HepG2 (cell line): ENCODE measurements around the gene SLC16A11. TPM values are rescaled to one million over a fixed set of nuclear protein-coding genes. Genes with fewer than 3 reads are reported as not detected.
A peak's percentile ranks its signal among the peaks of the same experiment; 100 is the strongest.

Experiments
- EHMT2 ChIP-seq: fragments of 200-600 bp; sonication (generic); IDR thresholded peaks from 2 replicates; pipeline ENCODE4 v1.7.0; 2017; ENCODE audit warnings: antibody characterized with exemption, low read depth, low read length, borderline replicate concordance
- HINFP ChIP-seq: sonication (generic); formaldehyde crosslinking; IDR thresholded peaks from 2 replicates; pipeline ENCODE4 v1.4.0; 2020; ENCODE audit warnings: low read depth, mild to moderate bottlenecking, missing genetic modification reagents
- MIER3 ChIP-seq: IDR thresholded peaks from 2 replicates; pipeline ENCODE4 v1.6.1; 2016; ENCODE audit warnings: missing compliant biosample characterization, borderline replicate concordance
- NKX3-1 ChIP-seq: sonication (generic); formaldehyde crosslinking; IDR thresholded peaks from 2 replicates; pipeline ENCODE4 v1.5.0; 2020; ENCODE audit warnings: missing genetic modification reagents
- PHF5A ChIP-seq: IDR thresholded peaks from one replicate; pipeline ENCODE4 v1.6.1; 2018; ENCODE audit warnings: low read depth, missing genetic modification reagents; ENCODE audit not compliant: unreplicated experiment
- SMAD1 ChIP-seq: sonication (generic); formaldehyde crosslinking; IDR thresholded peaks from 2 replicates; pipeline ENCODE4 v1.4.0; 2020; ENCODE audit warnings: missing genetic modification reagents, low read depth, mild to moderate bottlenecking, borderline replicate concordance
- SNAPC5 ChIP-seq: sonication (generic); formaldehyde crosslinking; IDR thresholded peaks from 2 replicates; pipeline ENCODE4 v1.8.1; 2023; ENCODE audit warnings: mild to moderate bottlenecking, missing genetic modification reagents, borderline replicate concordance
- SRSF9 ChIP-seq: fragments of 200-400 bp; formaldehyde crosslinking; IDR thresholded peaks from 2 replicates; pipeline ENCODE4 v1.6.1; 2018; ENCODE audit warnings: borderline replicate concordance, mild to moderate bottlenecking, low read depth, low read length; ENCODE audit not compliant: insufficient read depth, poor library complexity, severe bottlenecking
- TFDP1 ChIP-seq: IDR thresholded peaks from 2 replicates; pipeline ENCODE4 v1.6.1; 2016; ENCODE audit warnings: missing compliant biosample characterization, missing genetic modification reagents, borderline replicate concordance
- ZBTB4 ChIP-seq: sonication (generic); formaldehyde crosslinking; IDR thresholded peaks from 2 replicates; pipeline ENCODE4 v1.4.0; 2020; ENCODE audit warnings: missing genetic modification reagents, mild to moderate bottlenecking, borderline replicate concordance
- ZKSCAN5 ChIP-seq: sonication (generic); formaldehyde crosslinking; IDR thresholded peaks from 2 replicates; pipeline ENCODE4 v1.5.1; 2020; ENCODE audit warnings: mild to moderate bottlenecking, missing genetic modification reagents
- ZNF121 ChIP-seq: sonication (generic); formaldehyde crosslinking; IDR thresholded peaks from 2 replicates; pipeline ENCODE4 v1.5.0; 2020; ENCODE audit warnings: mild to moderate bottlenecking, missing genetic modification reagents
- ZNF207 ChIP-seq: fragments of 450-650 bp; IDR thresholded peaks from 2 replicates; pipeline ENCODE4 v1.6.1; 2016; ENCODE audit warnings: antibody characterized with exemption, borderline replicate concordance
- ZNF232 ChIP-seq: sonication (generic); formaldehyde crosslinking; IDR thresholded peaks from 2 replicates; pipeline ENCODE4 v1.4.0; 2020; ENCODE audit warnings: missing genetic modification reagents, borderline replicate concordance
- ZNF337 ChIP-seq: sonication (generic); formaldehyde crosslinking; IDR thresholded peaks from 2 replicates; pipeline ENCODE4 v1.5.1; 2020; ENCODE audit warnings: missing genetic modification reagents, low read depth, mild to moderate bottlenecking, borderline replicate concordance
- ZNF567 ChIP-seq: sonication (generic); formaldehyde crosslinking; IDR thresholded peaks from 2 replicates; pipeline ENCODE4 v1.8.1; 2023; ENCODE audit warnings: mild to moderate bottlenecking, missing genetic modification reagents, borderline replicate concordance
- ZNF574 ChIP-seq: sonication (generic); formaldehyde crosslinking; IDR thresholded peaks from 2 replicates; pipeline ENCODE4 v1.4.0; 2020; ENCODE audit warnings: missing genetic modification reagents
- ZNF605 ChIP-seq: sonication (generic); formaldehyde crosslinking; IDR thresholded peaks from 2 replicates; pipeline ENCODE4 v1.8.0; 2022; ENCODE audit warnings: mild to moderate bottlenecking, missing genetic modification reagents
- ZNF615 ChIP-seq: sonication (generic); formaldehyde crosslinking; IDR thresholded peaks from 2 replicates; pipeline ENCODE4 v1.5.0; 2020; ENCODE audit warnings: mild to moderate bottlenecking, missing genetic modification reagents, borderline replicate concordance
- polyA plus RNA-seq, 8 experiments: library from polyadenylated mRNA; depleted of rRNA in 3 of 8; stranded (reverse) in 7 of 8; unstranded in 1 of 8; fragments of >200 nt; fragmentation: Illumina TruSeq in 4 of 8; extraction: Trizol in 4 of 8; gene quantifications; 2 replicates each; pipeline versions ENCODE4 v1.2.1 to v1.2.3, GENCODE V29; 2011 to 2016; ENCODE audit warnings: low read depth in 4 of 8, missing spikeins in 1 of 8, mixed read lengths in 1 of 8; ENCODE audit not compliant: insufficient read depth in 1 of 8
- total RNA-seq, 5 experiments: library from RNA; depleted of rRNA; stranded (reverse); fragments of >200 nt; fragmentation: Illumina TruSeq; extraction: Trizol; gene quantifications; 2 replicates each; pipeline ENCODE4 v1.2.3, GENCODE V29; 2016; ENCODE audit warnings: low read depth in 1 of 5

SLC16A11 gene
- total and polyA plus RNA-seq, 2 of the 13 experiments (the other 11 are each of a cell fraction or from before 2014, with no cell fraction given): not detected

- TF ChIP-seq ZNF121 (CRISPR knock-in tag) (no peak), TFDP1 (no peak), NKX3-1 (CRISPR knock-in tag) (0 out of 2 replicates have a peak, but pooled peaks have one; percentile 14), ZKSCAN5 (no peak), MIER3 (no peak), ZNF567 (CRISPR knock-in tag) (peak; percentile 90), HINFP (CRISPR knock-in tag) (no peak), ZNF207 (no peak), SMAD1 (no peak), EHMT2 (no peak), ZBTB4 (CRISPR knock-in tag) (no peak), ZNF574 (CRISPR knock-in tag) (peak; percentile 91), ZNF615 (CRISPR knock-in tag) (0 out of 2 replicates have a peak, but pooled peaks have one; percentile 53), PHF5A (peak; percentile 67), SNAPC5 (CRISPR knock-in tag) (no peak), ZNF605 (CRISPR knock-in tag) (peak; percentile 74), ZNF337 (CRISPR knock-in tag) (no peak), ZNF232 (CRISPR knock-in tag) (no peak), SRSF9 (no peak)
Measured at GRCh38 chr17:7014261-7014994, 29.5 kb downstream of the SLC16A11 start (continued).
